Measurements from ENCODE around the gene MYT1.

- TF ChIP-seq, protein P1, sequence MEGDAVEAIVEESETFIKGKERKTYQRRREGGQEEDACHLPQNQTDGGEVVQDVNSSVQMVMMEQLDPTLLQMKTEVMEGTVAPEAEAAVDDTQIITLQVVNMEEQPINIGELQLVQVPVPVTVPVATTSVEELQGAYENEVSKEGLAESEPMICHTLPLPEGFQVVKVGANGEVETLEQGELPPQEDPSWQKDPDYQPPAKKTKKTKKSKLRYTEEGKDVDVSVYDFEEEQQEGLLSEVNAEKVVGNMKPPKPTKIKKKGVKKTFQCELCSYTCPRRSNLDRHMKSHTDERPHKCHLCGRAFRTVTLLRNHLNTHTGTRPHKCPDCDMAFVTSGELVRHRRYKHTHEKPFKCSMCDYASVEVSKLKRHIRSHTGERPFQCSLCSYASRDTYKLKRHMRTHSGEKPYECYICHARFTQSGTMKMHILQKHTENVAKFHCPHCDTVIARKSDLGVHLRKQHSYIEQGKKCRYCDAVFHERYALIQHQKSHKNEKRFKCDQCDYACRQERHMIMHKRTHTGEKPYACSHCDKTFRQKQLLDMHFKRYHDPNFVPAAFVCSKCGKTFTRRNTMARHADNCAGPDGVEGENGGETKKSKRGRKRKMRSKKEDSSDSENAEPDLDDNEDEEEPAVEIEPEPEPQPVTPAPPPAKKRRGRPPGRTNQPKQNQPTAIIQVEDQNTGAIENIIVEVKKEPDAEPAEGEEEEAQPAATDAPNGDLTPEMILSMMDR (IDR thresholded peaks at IDR 0.05; ENCODE audit: poor library complexity, severe bottlenecking): no peak
- TF ChIP-seq TAF1 (IDR thresholded peaks at IDR 0.05; ENCODE audit: low read depth): no peak
- no peak for TF ChIP-seq EZH2 (IDR thresholded peaks at IDR 0.05; ENCODE audit: borderline replicate concordance, insufficient read depth, low read length, poor library complexity, severe bottlenecking)
Observed at GRCh38 chr20:64179805-64180204, 15.6 kb downstream of the MYT1 start.

Data from neural cell (in vitro differentiated cells).